ENCODE results near the gene ABCB1. TPM values are rescaled to one million over a fixed set of nuclear protein-coding genes. Genes with fewer than 3 reads are reported as not detected.

ABCB1 gene
- polyA plus RNA-seq, 1 donor from 2014 or later = 1.6 TPM

- no peaks in the 10 kb centered on the region for H3K9me2 ChIP-seq (ENCODE audit: insufficient read depth, low read length)
- H3K27ac ChIP-seq (ENCODE audit: low read length) = no peak overlapping the region
- no peaks in the 10 kb centered on the region for H3F3A ChIP-seq (ENCODE audit: insufficient read depth, low read length, poor library complexity, severe bottlenecking)
- no peaks in the 10 kb centered on the region for H3K9me3 ChIP-seq (ENCODE audit: low read length)
- no peaks in the 10 kb centered on the region for H3K79me2 ChIP-seq (replicated peaks; ENCODE audit: insufficient read depth, low read length)
- no peak overlapping the region for H2AFZ ChIP-seq (ENCODE audit: low read depth, low read length)
- no peak overlapping the region for H3K4me2 ChIP-seq (ENCODE audit: low read length)
- no peak overlapping the region for H3K9ac ChIP-seq (ENCODE audit: low read length)
- TF ChIP-seq EP300 (conservative IDR thresholded peaks at IDR 0.05; ENCODE audit: poor library complexity, severe bottlenecking) (no peak), SMC3 (conservative IDR thresholded peaks at IDR 0.05; ENCODE audit: poor library complexity) (no peak), POLR2AphosphoS5 (IDR thresholded peaks at IDR 0.05) (no peak), RAD21 (conservative IDR thresholded peaks at IDR 0.05) (no peak), MXI1 (conservative IDR thresholded peaks at IDR 0.05; ENCODE audit: poor library complexity, severe bottlenecking) (no peak), REST (IDR thresholded peaks at IDR 0.05; ENCODE audit: borderline replicate concordance) (no peak), CTCF (IDR thresholded peaks at IDR 0.05; ENCODE audit: poor library complexity, severe bottlenecking) (no peak), EZH2 (IDR thresholded peaks at IDR 0.05; ENCODE audit: borderline replicate concordance, insufficient read depth, low read length, poor library complexity, severe bottlenecking) (no peak), TAF1 (IDR thresholded peaks at IDR 0.05; ENCODE audit: low read depth) (no peak)
- H3K27me3 ChIP-seq (ENCODE audit: insufficient read depth, low read depth, low read length) = peaks cover 36% of the 10 kb centered on the region
- no peak overlapping the region for H3K4me3 ChIP-seq (ENCODE audit: low read length)
- no peaks in the 10 kb centered on the region for H4K20me1 ChIP-seq (ENCODE audit: insufficient read depth)
- no peaks in the 10 kb centered on the region for H3K36me3 ChIP-seq (ENCODE audit: insufficient read depth, low read length)
Measured at GRCh38 chr7:87596696-87597095, 4.0 kb downstream of the ABCB1 start.

GRCh38 chr7:87596136-87596535, 4.5 kb downstream of the ABCB1 start:
- Histone ChIP-seq H2AFZ (ENCODE audit: low read depth, low read length) (no peak overlapping the region), H3F3A (ENCODE audit: insufficient read depth, low read length, poor library complexity, severe bottlenecking) (no peaks in the 10 kb centered on the region), H3K9me3 (ENCODE audit: low read length) (no peaks in the 10 kb centered on the region), H3K9me2 (ENCODE audit: insufficient read depth, low read length) (no peaks in the 10 kb centered on the region), H3K27ac (ENCODE audit: low read length) (no peak overlapping the region), H3K27me3 (ENCODE audit: insufficient read depth, low read depth, low read length) (peaks cover 30% of the 10 kb centered on the region), H3K79me2 (replicated peaks; ENCODE audit: insufficient read depth, low read length) (no peaks in the 10 kb centered on the region), H4K20me1 (ENCODE audit: insufficient read depth) (no peaks in the 10 kb centered on the region), H3K9ac (ENCODE audit: low read length) (no peak overlapping the region), H3K4me2 (ENCODE audit: low read length) (no peak overlapping the region), H3K4me3 (ENCODE audit: low read length) (no peak overlapping the region), H3K36me3 (ENCODE audit: insufficient read depth, low read length) (no peaks in the 10 kb centered on the region)
- no peak for TF ChIP-seq TAF1 (IDR thresholded peaks at IDR 0.05; ENCODE audit: low read depth)
- TF ChIP-seq CTCF (IDR thresholded peaks at IDR 0.05; ENCODE audit: poor library complexity, severe bottlenecking) = no peak
- TF ChIP-seq RAD21 (conservative IDR thresholded peaks at IDR 0.05) = no peak
- no peak for TF ChIP-seq EP300 (conservative IDR thresholded peaks at IDR 0.05; ENCODE audit: poor library complexity, severe bottlenecking)
- TF ChIP-seq POLR2AphosphoS5 (IDR thresholded peaks at IDR 0.05) = no peak
- no peak for TF ChIP-seq SMC3 (conservative IDR thresholded peaks at IDR 0.05; ENCODE audit: poor library complexity)
- no peak for TF ChIP-seq REST (IDR thresholded peaks at IDR 0.05; ENCODE audit: borderline replicate concordance)

All from neural cell (in vitro differentiated cells).